T-helper 1 cell treated with Interleukin-12 subunit alpha and Interleukin-12 subunit beta and Interleukin-4 antibody, amounts not matched to agents 30 μg/mL and 1 μg/mL, for 36 hours (primary cell): Measurements from ENCODE around the gene IGF2BP2.
"Not testable (repeated sequence)": the region's sequence is repeated elsewhere in the genome, so short reads cannot be mapped to it uniquely, and the experiment has no call there.

Experiments
- H3K27ac Mint-ChIP-seq: one replicate; pipeline ENCODE4 v1.8.0; 2021; ENCODE audit warnings: mild to moderate bottlenecking, mixed read lengths
- H3K27me3 Mint-ChIP-seq: one replicate; pipeline ENCODE4 v1.8.0; 2021; ENCODE audit warnings: low read depth, mixed read lengths
- H3K36me3 Mint-ChIP-seq: one replicate; pipeline ENCODE4 v1.8.0; 2021; ENCODE audit warnings: low read depth, mixed read lengths
- H3K4me1 Mint-ChIP-seq: one replicate; pipeline ENCODE4 v1.8.0; 2021; ENCODE audit warnings: low read depth, mixed read lengths
- H3K4me3 Mint-ChIP-seq: one replicate; pipeline ENCODE4 v1.8.0; 2021; ENCODE audit warnings: mild to moderate bottlenecking, moderate library complexity, mixed read lengths
- H3K9me3 Mint-ChIP-seq: one replicate; pipeline ENCODE4 v1.8.0; 2021; ENCODE audit warnings: mixed read lengths

Gene IGF2BP2

DNA sequence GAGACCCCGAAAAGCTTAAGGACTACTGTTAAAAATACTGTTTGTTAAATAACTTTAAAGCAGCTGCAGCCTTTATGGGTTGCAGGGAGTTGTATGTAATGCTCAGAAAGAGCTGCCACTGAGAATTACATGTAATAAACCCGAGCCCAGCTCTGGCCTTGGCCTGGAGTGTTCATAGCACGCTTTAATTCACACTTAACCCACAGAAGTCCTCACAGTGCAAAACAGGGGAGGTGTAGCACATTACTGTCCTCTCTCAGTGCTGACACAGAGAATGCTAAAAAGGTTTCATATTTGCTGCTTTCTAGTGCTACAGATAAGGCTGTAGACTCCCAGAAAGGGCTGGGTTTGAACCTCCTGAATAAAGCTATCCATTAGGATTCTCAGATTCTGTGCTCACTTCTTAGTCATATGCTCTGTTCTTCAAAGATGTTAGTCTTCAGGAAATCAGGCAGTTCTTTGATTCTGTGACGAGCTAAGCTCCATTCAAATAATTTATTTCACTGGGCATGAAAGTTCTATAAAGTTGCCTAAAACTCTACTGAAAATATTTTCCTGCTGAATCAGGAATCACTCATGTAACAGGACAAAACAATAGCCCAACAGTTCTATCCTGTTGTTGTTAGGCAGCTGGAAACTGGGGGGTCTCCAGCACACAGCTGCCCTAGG lies 130.7 kb downstream of the IGF2BP2 start:
- peaks cover 11% of the 10 kb centered on the region for H3K27me3 Mint-ChIP-seq
- no peaks in the 10 kb centered on the region for H3K4me1 Mint-ChIP-seq
- no peak overlapping the region for H3K27ac Mint-ChIP-seq

DNA sequence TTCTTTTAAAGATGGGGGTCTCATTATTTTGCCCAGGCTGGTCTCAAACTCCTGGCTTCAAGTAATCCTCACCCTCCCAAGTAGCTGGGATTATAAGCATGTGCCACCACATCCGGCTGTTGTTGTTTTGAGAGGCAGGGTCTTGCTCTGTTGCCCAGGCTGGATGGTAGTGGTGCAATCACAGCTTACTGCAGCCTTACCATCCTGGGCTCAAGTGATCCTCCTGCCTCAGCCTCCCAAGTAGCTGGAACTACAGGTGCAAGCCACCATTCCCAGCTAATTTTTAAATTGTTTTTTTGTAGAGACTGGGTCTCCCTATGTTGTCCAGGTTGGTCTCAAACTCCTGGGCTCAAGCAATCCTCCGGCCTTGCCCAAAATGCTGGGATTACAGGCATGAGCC lies 133.2 kb downstream of the IGF2BP2 start:
- H3K36me3 Mint-ChIP-seq, result no peaks in the 10 kb centered on the region
- no peaks in the 10 kb centered on the region for H3K4me1 Mint-ChIP-seq
- no peaks in the 10 kb centered on the region for H3K9me3 Mint-ChIP-seq
- no peak overlapping the region for H3K27ac Mint-ChIP-seq
- H3K27me3 Mint-ChIP-seq, result peaks cover 14% of the 10 kb centered on the region
- no peak overlapping the region for H3K4me3 Mint-ChIP-seq

More for the DNA sequence above, 130.7 kb downstream of the IGF2BP2 start:
- no peak overlapping the region for H3K4me3 Mint-ChIP-seq
- H3K9me3 Mint-ChIP-seq, result no peaks in the 10 kb centered on the region
- H3K36me3 Mint-ChIP-seq, result no peaks in the 10 kb centered on the region

DNA sequence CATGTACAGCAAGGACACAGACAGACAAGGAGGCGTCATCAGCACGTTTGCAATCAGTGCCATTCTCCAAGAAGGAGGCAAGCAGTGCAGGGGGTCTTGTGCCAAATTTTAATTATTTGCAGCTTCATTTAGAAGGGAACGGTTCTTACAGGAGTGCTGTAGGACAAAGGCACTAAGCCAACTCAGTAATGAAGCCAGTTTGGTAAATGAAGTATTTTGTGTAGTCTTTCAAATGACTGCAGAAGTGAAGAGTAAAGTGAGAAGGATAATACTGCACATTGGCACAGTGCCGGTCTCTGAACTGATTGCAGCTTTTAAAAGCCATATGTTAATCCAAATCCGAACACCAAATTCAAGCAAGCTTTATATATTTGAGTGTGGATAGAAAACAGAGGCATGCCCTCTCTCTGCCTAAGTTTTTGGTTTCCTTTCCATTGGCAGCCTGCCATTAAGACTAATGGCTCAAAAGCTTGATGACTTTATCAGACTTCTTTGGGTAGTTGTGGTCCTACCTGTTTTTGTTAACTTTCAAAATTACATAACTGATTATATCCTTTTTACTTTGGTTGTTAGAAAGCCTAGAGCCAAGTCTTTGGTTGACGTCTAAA lies 137.5 kb downstream of the IGF2BP2 start:
- Mint-ChIP-seq H3K4me3 (no peak overlapping the region), H3K27ac (no peak overlapping the region), H3K27me3 (peaks cover 7% of the 10 kb centered on the region), H3K4me1 (no peaks in the 10 kb centered on the region), H3K9me3 (no peaks in the 10 kb centered on the region), H3K36me3 (no peaks in the 10 kb centered on the region)

DNA sequence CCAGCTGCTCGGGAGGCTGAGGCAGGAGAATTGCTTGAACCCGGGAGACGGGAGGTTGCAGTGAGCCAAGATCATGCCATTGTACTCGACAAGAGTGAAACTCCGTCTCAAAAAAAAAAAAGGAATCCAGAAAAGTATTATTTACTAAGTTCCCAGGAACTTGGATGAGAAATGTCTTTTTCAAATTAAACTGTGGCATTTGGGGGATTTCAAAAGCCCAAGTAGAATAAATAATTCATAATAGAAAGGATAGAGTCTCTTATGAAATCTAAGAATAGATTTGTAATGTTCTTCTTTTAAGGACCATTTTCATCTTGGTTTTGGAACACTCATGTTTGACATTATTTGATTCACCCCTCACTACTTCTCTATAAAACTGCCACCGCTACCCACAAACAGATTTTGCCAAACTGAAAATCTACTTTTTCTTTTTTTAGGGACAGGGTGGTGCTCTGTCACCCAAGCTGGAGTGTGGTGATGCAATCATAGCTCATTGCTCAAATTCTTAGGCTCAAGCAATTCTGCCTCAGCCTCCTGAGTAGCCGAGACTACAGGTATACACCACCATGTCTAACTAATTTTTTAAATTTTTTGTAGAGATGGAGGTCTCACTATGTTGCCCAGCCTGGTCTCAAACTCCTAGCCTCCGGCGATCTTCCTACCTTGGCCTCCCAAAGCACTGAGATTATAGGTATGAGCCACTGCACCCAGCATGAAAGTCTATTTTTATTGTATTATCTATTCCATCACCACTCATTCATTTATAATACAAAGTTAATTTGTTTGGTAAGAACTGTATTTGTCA lies 139.4 kb downstream of the IGF2BP2 start:
- Mint-ChIP-seq H3K27me3 (peaks cover 15% of the 10 kb centered on the region), H3K27ac (no peak overlapping the region), H3K4me1 (no peaks in the 10 kb centered on the region), H3K4me3 (no peak overlapping the region), H3K9me3 (no peaks in the 10 kb centered on the region), H3K36me3 (no peaks in the 10 kb centered on the region)

DNA sequence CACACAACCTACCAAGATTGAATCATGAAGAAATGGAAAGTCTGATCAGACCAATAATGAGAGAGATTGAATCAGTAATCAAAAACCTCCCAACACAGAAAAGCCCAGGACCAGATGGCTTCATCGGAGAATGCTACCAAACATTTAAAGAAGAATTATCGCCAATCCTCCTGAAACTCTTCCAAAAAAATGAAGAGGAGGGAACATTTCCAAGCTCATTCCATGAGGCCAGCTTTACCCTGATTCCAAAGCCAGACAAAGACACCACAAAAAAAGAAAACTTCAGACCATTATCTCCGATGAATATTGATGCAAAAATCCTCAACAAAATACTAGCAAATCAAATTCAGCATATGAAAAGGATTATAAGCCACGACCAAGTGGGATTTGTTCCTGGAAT lies 144.6 kb downstream of the IGF2BP2 start:
- no peaks in the 10 kb centered on the region for H3K4me1 Mint-ChIP-seq
- H3K36me3 Mint-ChIP-seq, result no peaks in the 10 kb centered on the region
- no peak overlapping the region for H3K4me3 Mint-ChIP-seq
- H3K27ac Mint-ChIP-seq, result no peak overlapping the region
- peaks cover 4% of the 10 kb centered on the region for H3K9me3 Mint-ChIP-seq
- peaks cover 32% of the 10 kb centered on the region for H3K27me3 Mint-ChIP-seq

DNA sequence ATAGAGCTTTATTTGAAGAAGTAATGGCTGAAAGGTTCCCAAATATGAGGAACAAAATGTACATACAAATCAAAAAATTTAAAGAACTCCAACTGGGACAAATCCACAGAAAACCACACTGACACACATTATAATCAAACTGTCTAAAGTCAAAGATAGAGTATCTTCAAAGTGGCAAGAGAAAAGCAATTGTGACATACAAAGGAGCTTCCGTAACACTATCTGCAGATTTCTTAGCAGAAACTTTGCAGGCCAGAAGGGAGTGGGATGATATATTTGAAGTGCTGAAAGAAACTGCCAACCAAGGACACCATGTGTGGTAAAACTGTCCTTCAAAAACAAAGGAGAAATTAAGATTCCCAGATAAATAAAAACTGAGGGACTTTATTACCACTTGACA lies 146.8 kb downstream of the IGF2BP2 start:
- Mint-ChIP-seq H3K27ac (no peak overlapping the region), H3K4me1 (no peaks in the 10 kb centered on the region), H3K4me3 (no peak overlapping the region), H3K27me3 (peaks cover 46% of the 10 kb centered on the region), H3K36me3 (no peaks in the 10 kb centered on the region), H3K9me3 (peaks cover 4% of the 10 kb centered on the region)

DNA sequence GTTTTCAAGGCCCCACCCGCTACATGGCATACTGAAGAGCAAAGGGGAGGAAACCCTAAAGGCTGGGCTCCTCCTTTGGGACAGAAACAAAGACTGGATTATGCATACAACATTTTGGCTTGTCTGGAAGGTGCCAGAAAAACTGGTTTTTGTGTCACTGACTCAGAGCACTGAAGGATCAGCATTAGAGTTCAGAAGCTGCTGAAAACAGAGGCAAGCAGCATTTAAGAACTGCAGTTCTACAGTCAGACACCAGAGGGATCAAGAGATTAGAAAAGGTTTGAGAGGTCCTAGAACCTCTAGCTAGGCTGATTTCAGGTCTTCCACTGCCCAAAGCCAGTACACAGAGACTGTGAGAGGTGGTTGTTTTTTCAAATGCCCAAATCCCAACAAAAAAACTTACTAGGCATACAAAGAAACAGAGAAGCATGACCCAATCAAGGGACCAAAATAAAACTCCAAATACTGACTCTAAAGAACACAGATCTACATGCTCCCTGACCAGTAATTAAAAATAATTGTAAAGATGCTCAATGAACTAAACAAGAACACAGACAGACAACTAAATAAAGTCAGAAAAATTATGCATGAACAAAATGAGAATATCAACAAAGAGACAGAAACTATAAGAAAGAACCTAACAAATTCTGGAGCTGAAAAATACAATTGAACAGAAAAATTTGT lies 147.6 kb downstream of the IGF2BP2 start:
- no peaks in the 10 kb centered on the region for H3K36me3 Mint-ChIP-seq
- H3K9me3 Mint-ChIP-seq, result peaks cover 4% of the 10 kb centered on the region
- H3K27ac Mint-ChIP-seq, result no peak overlapping the region
- H3K4me1 Mint-ChIP-seq, result no peaks in the 10 kb centered on the region
- peaks cover 46% of the 10 kb centered on the region for H3K27me3 Mint-ChIP-seq
- no peak overlapping the region for H3K4me3 Mint-ChIP-seq

DNA sequence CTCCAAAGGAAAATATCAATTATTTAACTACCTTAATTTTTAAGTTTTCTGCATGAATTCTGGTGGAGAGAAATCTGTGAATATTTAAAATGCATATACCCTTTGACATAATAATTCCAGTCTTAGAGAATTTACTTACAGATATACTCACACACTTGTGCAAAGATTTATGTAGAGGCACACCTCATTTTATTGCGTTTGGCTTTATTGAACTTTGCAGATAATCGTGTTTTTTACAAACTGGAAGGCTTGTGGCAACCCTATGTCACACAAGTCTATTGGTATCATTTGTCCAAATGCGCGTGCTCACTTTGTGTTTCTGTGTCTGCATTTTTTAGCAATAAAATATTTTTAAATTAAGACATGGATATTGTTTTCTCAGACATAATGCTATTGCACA lies 157.3 kb downstream of the IGF2BP2 start:
- no peak overlapping the region for H3K27ac Mint-ChIP-seq
- peaks cover 30% of the 10 kb centered on the region for H3K27me3 Mint-ChIP-seq

DNA sequence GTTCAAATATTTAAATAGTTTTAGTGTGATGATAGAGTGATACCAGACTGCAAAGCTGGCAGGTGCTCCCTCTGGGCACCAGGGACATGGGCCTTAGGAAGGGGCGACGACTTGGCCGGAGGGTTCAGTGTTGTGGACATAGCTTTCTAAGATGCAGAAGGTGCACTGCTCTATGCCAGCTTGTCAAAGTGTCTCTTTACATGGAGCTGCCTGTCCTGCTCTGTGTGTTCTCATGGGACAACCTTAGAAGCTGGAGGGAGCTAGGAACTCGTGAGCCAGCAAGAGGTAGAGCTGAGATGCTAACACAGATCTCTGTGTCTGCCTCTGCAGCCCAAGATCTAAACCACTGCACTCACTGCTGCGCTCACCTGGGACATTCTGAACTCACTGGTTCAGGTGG lies 160.9 kb downstream of the IGF2BP2 start:
- Mint-ChIP-seq H3K4me1 (no peaks in the 10 kb centered on the region), H3K4me3 (no peak overlapping the region), H3K27me3 (peaks cover 36% of the 10 kb centered on the region), H3K36me3 (no peaks in the 10 kb centered on the region), H3K27ac (no peak overlapping the region), H3K9me3 (no peaks in the 10 kb centered on the region)

More for the DNA sequence above, 157.3 kb downstream of the IGF2BP2 start:
- no peaks in the 10 kb centered on the region for H3K4me1 Mint-ChIP-seq
- H3K4me3 Mint-ChIP-seq, result no peak overlapping the region
- H3K36me3 Mint-ChIP-seq, result no peaks in the 10 kb centered on the region
- H3K9me3 Mint-ChIP-seq, result no peaks in the 10 kb centered on the region

DNA sequence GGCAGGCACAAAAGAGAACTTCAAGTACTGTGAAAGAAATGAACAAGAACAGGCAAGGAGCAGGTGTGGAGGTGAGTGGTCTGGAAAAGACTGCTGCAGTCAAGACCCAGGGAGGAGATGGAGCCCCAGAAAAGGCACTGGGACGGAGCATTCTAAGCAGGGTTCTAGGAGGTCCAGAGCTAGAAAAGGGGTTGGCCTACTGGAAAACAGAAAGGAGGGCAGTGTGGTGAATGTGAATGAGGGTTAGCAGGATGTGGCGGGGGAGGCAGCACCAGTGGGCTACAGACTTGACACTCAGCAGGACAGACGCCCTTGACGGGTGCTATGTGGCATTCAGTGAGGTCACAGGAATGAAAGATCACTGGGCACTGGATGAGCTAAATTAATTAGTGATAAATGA lies 163.1 kb downstream of the IGF2BP2 start:
- Mint-ChIP-seq H3K4me1 (no peaks in the 10 kb centered on the region), H3K27ac (no peak overlapping the region), H3K27me3 (peaks cover 33% of the 10 kb centered on the region), H3K9me3 (no peaks in the 10 kb centered on the region), H3K36me3 (no peaks in the 10 kb centered on the region), H3K4me3 (no peak overlapping the region)

DNA sequence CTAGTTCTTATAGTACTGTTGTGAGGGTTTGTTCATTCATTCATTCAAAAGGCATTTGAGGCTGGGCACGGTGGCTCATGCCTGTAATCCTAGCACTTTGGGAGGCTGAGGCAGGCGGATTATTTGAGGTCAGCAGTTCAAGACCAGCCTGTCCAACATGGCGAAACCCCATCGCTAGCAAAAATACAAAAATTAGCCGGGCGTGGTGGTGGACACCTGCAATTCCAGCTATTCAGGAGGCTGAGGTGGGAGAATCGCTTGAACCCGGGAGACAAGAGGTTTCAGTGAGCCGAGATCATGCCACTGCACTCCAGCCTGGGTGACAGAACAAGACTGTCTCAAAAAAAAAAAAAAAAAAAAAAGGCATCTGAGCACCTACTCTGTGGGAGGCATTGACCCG lies 163.5 kb downstream of the IGF2BP2 start:
- H3K4me1 Mint-ChIP-seq, H3K36me3 Mint-ChIP-seq, H3K27ac Mint-ChIP-seq, H3K9me3 Mint-ChIP-seq, H3K4me3 Mint-ChIP-seq: not testable (repeated sequence)
- H3K27me3 Mint-ChIP-seq, result peaks cover 33% of the 10 kb centered on the region

DNA sequence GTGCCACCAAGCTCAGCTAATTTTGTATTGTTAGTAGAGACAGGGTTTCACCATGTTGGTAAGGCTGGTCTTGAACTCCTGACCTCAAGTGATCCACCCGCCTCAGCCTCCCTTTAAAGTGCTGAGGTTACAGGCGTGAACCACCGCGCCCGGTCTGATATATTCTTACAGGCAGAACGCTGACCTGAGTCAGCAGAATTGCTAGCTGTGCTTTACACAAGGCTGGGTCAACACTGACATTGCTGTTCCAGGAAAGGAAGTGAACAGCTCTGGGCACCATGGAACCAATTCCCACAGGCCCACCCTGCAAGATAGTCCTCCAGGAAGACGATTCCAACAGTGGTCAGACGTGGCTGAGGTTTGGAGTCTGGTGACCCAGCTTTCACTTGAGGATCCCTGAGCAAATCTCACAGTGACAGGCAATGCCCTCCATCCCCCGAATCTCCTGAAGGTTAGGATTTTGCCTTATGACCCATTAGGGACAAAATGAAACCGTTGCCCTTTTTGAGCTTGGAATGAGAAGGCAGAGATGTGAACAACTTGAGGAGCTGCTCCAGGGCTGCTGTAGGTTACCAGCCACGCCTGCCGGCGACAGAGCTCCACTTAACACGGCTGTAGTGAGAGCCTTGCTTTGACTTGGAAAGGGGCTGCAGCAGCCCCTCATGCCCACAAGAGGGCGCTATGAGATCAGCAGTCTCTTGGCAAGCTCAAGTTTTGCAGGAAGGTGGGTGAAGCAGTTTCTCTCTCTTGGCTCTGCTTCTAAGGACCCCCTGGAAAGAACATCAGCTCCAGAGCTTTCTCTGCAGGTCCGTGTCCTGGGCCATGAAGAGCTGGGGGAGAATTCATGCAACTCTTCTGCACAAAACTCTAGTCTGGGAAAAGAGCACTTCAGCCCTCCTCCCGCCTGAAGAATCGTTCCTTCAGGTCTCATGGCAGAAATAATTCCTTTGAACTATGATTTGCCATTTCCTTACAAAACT lies 164.6 kb downstream of the IGF2BP2 start:
- Mint-ChIP-seq H3K4me1 (no peaks in the 10 kb centered on the region), H3K9me3 (no peaks in the 10 kb centered on the region), H3K27me3 (peaks cover 31% of the 10 kb centered on the region), H3K4me3 (no peak overlapping the region), H3K27ac (no peak overlapping the region), H3K36me3 (no peaks in the 10 kb centered on the region)

DNA sequence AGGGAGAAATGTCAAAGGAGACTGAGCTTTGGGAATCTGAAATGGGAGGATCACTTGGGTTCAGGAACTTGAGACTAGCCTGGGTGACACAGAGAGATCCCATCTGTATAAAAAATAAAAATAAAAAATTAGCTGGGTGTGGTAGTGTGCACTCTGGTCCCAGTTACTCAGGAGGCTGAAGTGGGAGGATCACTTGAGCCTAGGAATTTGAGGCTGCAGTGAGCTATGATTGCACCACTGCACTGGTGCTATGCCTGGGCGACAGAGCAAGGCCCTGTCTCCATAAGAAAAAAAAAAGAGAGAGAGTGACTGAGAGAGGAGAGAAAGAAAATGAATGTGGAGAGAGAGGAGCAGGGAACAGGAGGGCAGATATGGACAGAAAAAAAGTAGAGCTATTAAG lies 165.9 kb downstream of the IGF2BP2 start:
- H3K27me3 Mint-ChIP-seq, result peaks cover 18% of the 10 kb centered on the region
- no peaks in the 10 kb centered on the region for H3K36me3 Mint-ChIP-seq
- no peak overlapping the region for H3K27ac Mint-ChIP-seq

DNA sequence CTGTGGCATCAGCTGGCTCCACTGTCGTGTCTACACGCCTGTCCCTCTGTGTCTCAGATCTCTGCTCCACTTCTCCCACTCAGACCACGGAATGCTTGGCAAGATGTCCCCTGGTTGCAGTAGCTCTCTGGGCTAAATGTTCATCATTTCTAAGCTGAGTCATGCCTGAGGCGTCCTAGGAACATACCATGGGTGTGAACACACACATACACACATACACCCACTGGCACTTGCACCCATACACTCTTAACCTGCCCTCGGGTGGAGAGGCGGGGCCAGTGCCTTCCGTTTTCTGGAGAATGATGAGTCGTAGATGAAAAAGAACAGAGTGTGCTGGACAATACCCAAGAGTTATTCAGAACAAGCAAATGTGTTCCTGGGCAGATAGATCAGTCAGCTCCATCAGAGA lies 166.3 kb downstream of the IGF2BP2 start:
- H3K4me1 Mint-ChIP-seq, result no peaks in the 10 kb centered on the region
- no peak overlapping the region for H3K27ac Mint-ChIP-seq
- H3K27me3 Mint-ChIP-seq, result peaks cover 13% of the 10 kb centered on the region
- H3K9me3 Mint-ChIP-seq, result no peaks in the 10 kb centered on the region
- H3K4me3 Mint-ChIP-seq, result no peak overlapping the region
- H3K36me3 Mint-ChIP-seq, result no peaks in the 10 kb centered on the region

More for the DNA sequence above, 165.9 kb downstream of the IGF2BP2 start:
- H3K4me1 Mint-ChIP-seq, result no peaks in the 10 kb centered on the region
- H3K4me3 Mint-ChIP-seq, result no peak overlapping the region
- no peaks in the 10 kb centered on the region for H3K9me3 Mint-ChIP-seq
